Smooth muscle cell (in vitro differentiated cells): ENCODE results near the gene GOLT1B. TPM values are rescaled to one million over a fixed set of nuclear protein-coding genes. Genes with fewer than 3 reads are reported as not detected.
A peak's percentile ranks its signal among the peaks of the same experiment; 100 is the strongest.

Source experiments
- DNase-seq: peaks from one replicate; lab custom pipeline; 2025; ENCODE audit not compliant: unreplicated experiment; lab: John Stamatoyannopoulos, UW
- H2AFZ ChIP-seq: fragments of 200-600 bp; sonication (generic); 2 replicates; pipeline ENCODE4 v1.6.0; 2016; ENCODE audit warnings: antibody characterized with exemption, low read depth, mild to moderate bottlenecking
- H3F3A ChIP-seq: fragments of 200-600 bp; sonication (generic); 2 replicates; pipeline ENCODE4 v1.6.0; 2017; ENCODE audit warnings: antibody characterized with exemption, low read depth
- H3K27ac ChIP-seq: fragments of 200-600 bp; sonication (generic); 2 replicates; pipeline ENCODE4 v1.5.1; 2016; ENCODE audit warnings: low read depth, mild to moderate bottlenecking
- H3K27me3 ChIP-seq: fragments of 200-600 bp; sonication (generic); 2 replicates; pipeline ENCODE4 v1.6.1; 2016; ENCODE audit warnings: low read depth, mild to moderate bottlenecking
- H3K36me3 ChIP-seq: fragments of 200-600 bp; sonication (generic); 2 replicates; pipeline ENCODE4 v1.5.1; 2016; ENCODE audit warnings: low read depth
- H3K4me1 ChIP-seq: fragments of 200-600 bp; sonication (generic); 2 replicates; pipeline ENCODE4 v1.5.1; 2016; ENCODE audit warnings: low read depth
- H3K4me2 ChIP-seq: fragments of 200-600 bp; sonication (generic); 2 replicates; pipeline ENCODE4 v1.6.0; 2016; ENCODE audit warnings: mild to moderate bottlenecking
- H3K4me3 ChIP-seq: fragments of 200-600 bp; sonication (generic); 2 replicates; pipeline ENCODE4 v1.5.1; 2016; ENCODE audit warnings: mild to moderate bottlenecking
- H3K79me2 ChIP-seq: fragments of 200-600 bp; sonication (generic); 2 replicates; pipeline ENCODE4 v1.6.0; 2016; ENCODE audit warnings: low read depth, mild to moderate bottlenecking
- H3K9ac ChIP-seq: fragments of 200-600 bp; sonication (generic); 2 replicates; pipeline ENCODE4 v1.6.0; 2016; ENCODE audit warnings: low read depth
- H3K9me3 ChIP-seq: fragments of 200-600 bp; sonication (generic); replicated peaks from 2 replicates; pipeline ENCODE4 v1.5.1; 2016; ENCODE audit warnings: low read depth
- H4K20me1 ChIP-seq: fragments of 200-600 bp; sonication (generic); 2 replicates; pipeline ENCODE4 v1.6.0; 2016; ENCODE audit warnings: low read depth
- WGBS: methylation state at CpG from one replicate; pipeline ENCODE4 v1.1.7; 2016; ENCODE audit warnings: low lambda C conversion rate; 5-methylcytosine and 5-hydroxymethylcytosine counted together
- polyA plus RNA-seq: library from polyadenylated mRNA; unstranded; fragments of >200 nt; fragmentation: Nextera tagmentation; extraction: Ambion mirVana; gene quantifications from 2 replicates; pipeline ENCODE4 v1.2.1, GENCODE V29; 2016
- total RNA-seq: library from RNA; depleted of rRNA; stranded (reverse); fragments of >200 nt; gene quantifications from 2 replicates; pipeline ENCODE4 v1.2.3, GENCODE V29; 2014
- TF ChIP-seq, protein P1 (sequence below): fragments of 200-600 bp; sonication (generic); IDR thresholded peaks from 2 replicates; pipeline ENCODE4 v1.5.1; 2017; ENCODE audit warnings: borderline replicate concordance, mild to moderate bottlenecking, antibody characterized with exemption; ENCODE audit not compliant: insufficient read depth, poor library complexity, severe bottlenecking

Gene GOLT1B
- total and polyA plus RNA-seq, 2 experiments from 2014 or later, result 99.5 to 184 TPM

DNA sequence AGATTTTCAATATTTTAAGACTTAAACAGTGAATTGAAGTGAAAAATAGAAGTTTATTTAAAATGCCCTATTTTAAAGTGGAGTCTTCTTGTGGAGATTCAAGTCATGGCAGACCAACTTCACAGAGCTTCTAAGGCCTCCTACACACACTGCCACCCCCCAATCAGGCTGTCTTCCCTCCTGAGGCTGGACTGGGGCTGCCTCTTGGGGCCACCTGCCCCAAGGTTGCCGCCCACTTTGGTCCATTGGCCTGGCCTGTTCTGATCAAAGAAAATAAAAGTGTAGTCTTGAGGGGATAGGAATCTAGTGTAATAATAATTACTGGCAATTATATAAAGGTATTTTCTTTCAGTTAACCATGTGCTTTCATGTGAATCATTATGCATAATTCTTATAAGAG, 1.3 kb downstream of the GOLT1B start:
- Histone ChIP-seq H3K27me3 (no peaks in the 10 kb centered on the region), H3K27ac (peak overlapping the region; percentile 97), H3K79me2 (peaks cover 88% of the 10 kb centered on the region), H3K36me3 (peaks cover 3% of the 10 kb centered on the region), H3K4me2 (peak overlapping the region; percentile 97), H3K4me1 (peaks cover 26% of the 10 kb centered on the region), H3K4me3 (peak overlapping the region; percentile 94), H3K9ac (peak overlapping the region; percentile 98), H2AFZ (no peak overlapping the region), H3F3A (peaks cover 4% of the 10 kb centered on the region), H4K20me1 (peaks cover 56% of the 10 kb centered on the region), H3K9me3 (no peaks in the 10 kb centered on the region)
- DNase-seq, result no peak
- TF ChIP-seq, protein P1, sequence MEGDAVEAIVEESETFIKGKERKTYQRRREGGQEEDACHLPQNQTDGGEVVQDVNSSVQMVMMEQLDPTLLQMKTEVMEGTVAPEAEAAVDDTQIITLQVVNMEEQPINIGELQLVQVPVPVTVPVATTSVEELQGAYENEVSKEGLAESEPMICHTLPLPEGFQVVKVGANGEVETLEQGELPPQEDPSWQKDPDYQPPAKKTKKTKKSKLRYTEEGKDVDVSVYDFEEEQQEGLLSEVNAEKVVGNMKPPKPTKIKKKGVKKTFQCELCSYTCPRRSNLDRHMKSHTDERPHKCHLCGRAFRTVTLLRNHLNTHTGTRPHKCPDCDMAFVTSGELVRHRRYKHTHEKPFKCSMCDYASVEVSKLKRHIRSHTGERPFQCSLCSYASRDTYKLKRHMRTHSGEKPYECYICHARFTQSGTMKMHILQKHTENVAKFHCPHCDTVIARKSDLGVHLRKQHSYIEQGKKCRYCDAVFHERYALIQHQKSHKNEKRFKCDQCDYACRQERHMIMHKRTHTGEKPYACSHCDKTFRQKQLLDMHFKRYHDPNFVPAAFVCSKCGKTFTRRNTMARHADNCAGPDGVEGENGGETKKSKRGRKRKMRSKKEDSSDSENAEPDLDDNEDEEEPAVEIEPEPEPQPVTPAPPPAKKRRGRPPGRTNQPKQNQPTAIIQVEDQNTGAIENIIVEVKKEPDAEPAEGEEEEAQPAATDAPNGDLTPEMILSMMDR, result no peak
- 89% methylated on average over 1 of the region's 1 CpG for WGBS

DNA sequence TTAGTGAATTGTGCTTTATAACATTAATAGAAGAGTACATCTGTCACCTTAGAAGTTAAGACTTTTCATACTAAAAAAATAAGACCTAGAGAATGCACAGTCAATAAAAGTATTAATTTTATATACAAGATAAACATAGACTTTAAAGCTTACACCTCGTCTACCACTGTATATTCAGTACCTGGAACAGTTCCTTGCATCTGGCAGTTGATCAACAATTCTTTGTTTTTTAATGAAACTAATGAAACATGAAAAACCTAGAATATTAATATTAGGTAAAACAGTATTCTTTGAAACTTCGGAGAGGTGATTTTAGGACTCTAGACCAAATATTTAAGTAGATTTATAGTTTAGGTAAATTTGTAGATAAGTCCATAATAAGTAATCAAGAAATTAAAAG, 4.3 kb downstream of the GOLT1B start:
- Histone ChIP-seq H3K36me3 (peaks cover 9% of the 10 kb centered on the region), H3K4me2 (no peak overlapping the region), H3K4me3 (no peak overlapping the region), H3K79me2 (peaks cover 81% of the 10 kb centered on the region), H3K9me3 (no peaks in the 10 kb centered on the region), H2AFZ (no peak overlapping the region), H3K27me3 (no peaks in the 10 kb centered on the region), H3K9ac (no peak overlapping the region), H4K20me1 (peaks cover 86% of the 10 kb centered on the region), H3K4me1 (peaks cover 14% of the 10 kb centered on the region), H3F3A (peaks cover 1% of the 10 kb centered on the region), H3K27ac (no peak overlapping the region)
- WGBS, result 83% methylated on average over 2 of the region's 2 CpGs
- TF ChIP-seq, protein P1, result no peak
- no peak for DNase-seq

GRCh38 chr12:21507849-21508248, 6.3 kb downstream of the GOLT1B start:
- Histone ChIP-seq H3K4me3 (no peak overlapping the region), H3K36me3 (peaks cover 9% of the 10 kb centered on the region), H3K4me1 (peaks cover 10% of the 10 kb centered on the region), H3K27me3 (no peaks in the 10 kb centered on the region), H4K20me1 (peaks cover 100% of the 10 kb centered on the region), H3K9ac (no peak overlapping the region), H3K79me2 (peaks cover 69% of the 10 kb centered on the region), H3K4me2 (no peak overlapping the region), H2AFZ (no peak overlapping the region), H3K9me3 (no peaks in the 10 kb centered on the region), H3K27ac (no peak overlapping the region), H3F3A (no peaks in the 10 kb centered on the region)
- 92% methylated on average over 2 of the region's 2 CpGs for WGBS
- no peak for DNase-seq
- TF ChIP-seq, protein P1, result no peak

- Histone ChIP-seq H3K79me2 (peaks cover 50% of the 10 kb centered on the region), H3K4me3 (no peak overlapping the region), H3K36me3 (peaks cover 20% of the 10 kb centered on the region), H3K4me1 (no peaks in the 10 kb centered on the region), H4K20me1 (peaks cover 100% of the 10 kb centered on the region), H3K4me2 (no peak overlapping the region), H3F3A (no peaks in the 10 kb centered on the region), H3K27me3 (no peaks in the 10 kb centered on the region), H3K27ac (no peak overlapping the region), H2AFZ (no peak overlapping the region), H3K9me3 (no peaks in the 10 kb centered on the region), H3K9ac (no peak overlapping the region)
- 49% methylated on average over 2 of the region's 2 CpGs for WGBS
- TF ChIP-seq, protein P1, result no peak
- no peak for DNase-seq
Observed at GRCh38 chr12:21509768-21510167, 8.2 kb downstream of the GOLT1B start.
